HepG2 (cell line): ENCODE measurements around the gene IFI30. TPM values are rescaled to one million over a fixed set of nuclear protein-coding genes. Genes with fewer than 3 reads are reported as not detected.

Experiments used
- AHDC1 ChIP-seq: sonication (generic); formaldehyde crosslinking; IDR thresholded peaks from 2 replicates; pipeline ENCODE4 v1.5.1; 2020; ENCODE audit warnings: mild to moderate bottlenecking, missing genetic modification reagents, borderline replicate concordance
- AKNA ChIP-seq: sonication (generic); formaldehyde crosslinking; IDR thresholded peaks from 2 replicates; pipeline ENCODE4 v1.4.0; 2020; ENCODE audit warnings: missing genetic modification reagents, borderline replicate concordance
- ARID2 ChIP-seq: sonication (generic); formaldehyde crosslinking; IDR thresholded peaks from 2 replicates; pipeline ENCODE4 v1.8.1; 2022; ENCODE audit warnings: mild to moderate bottlenecking, missing genetic modification reagents, borderline replicate concordance
- EP300 ChIP-seq, 3 experiments: sonication (generic) in 1 of 3; formaldehyde crosslinking in 1 of 3; IDR thresholded peaks; 2 replicates each; pipeline versions ENCODE4 v1.5.1 to v1.6.1; 2011 to 2020; ENCODE audit warnings: low read depth in 2 of 3, low read length in 2 of 3, borderline replicate concordance in 1 of 3, improper control_type of control experiment in 1 of 3, mild to moderate bottlenecking in 1 of 3, missing genetic modification reagents in 1 of 3, moderate library complexity in 1 of 3
- HMG20B ChIP-seq: conservative IDR thresholded peaks from 2 replicates; pipeline ENCODE4 v1.6.1; 2016; ENCODE audit warnings: missing genetic modification reagents, missing compliant biosample characterization
- MAX ChIP-seq: IDR thresholded peaks from 2 replicates; pipeline ENCODE4 v1.6.1; 2012; ENCODE audit warnings: inconsistent platforms
- MBD4 ChIP-seq: IDR thresholded peaks from 2 replicates; pipeline ENCODE4 v1.6.1; 2012; ENCODE audit warnings: low read length, inconsistent platforms, borderline replicate concordance
- NFE2L1 ChIP-seq: sonication (generic); formaldehyde crosslinking; IDR thresholded peaks from 2 replicates; pipeline ENCODE4 v1.4.0; 2020; ENCODE audit warnings: missing genetic modification reagents, mild to moderate bottlenecking, borderline replicate concordance
- PREB ChIP-seq: sonication (generic); formaldehyde crosslinking; IDR thresholded peaks from 2 replicates; pipeline ENCODE4 v1.4.0; 2020; ENCODE audit warnings: missing genetic modification reagents
- ZNF383 ChIP-seq: sonication (generic); formaldehyde crosslinking; IDR thresholded peaks from 2 replicates; pipeline ENCODE4 v1.4.0; 2020; ENCODE audit warnings: missing genetic modification reagents, mild to moderate bottlenecking, borderline replicate concordance
- ZNF652 ChIP-seq: IDR thresholded peaks from 2 replicates; pipeline ENCODE4 v1.6.1; 2016; ENCODE audit warnings: low read depth, borderline replicate concordance
- ZNF674 ChIP-seq: sonication (generic); formaldehyde crosslinking; IDR thresholded peaks from 2 replicates; pipeline ENCODE4 v1.5.0; 2020; ENCODE audit warnings: low read depth, mild to moderate bottlenecking, missing genetic modification reagents
- ZUFSP ChIP-seq: sonication (generic); formaldehyde crosslinking; IDR thresholded peaks from 2 replicates; pipeline ENCODE4 v1.9.0; 2021; ENCODE audit warnings: missing genetic modification reagents, mild to moderate bottlenecking, borderline replicate concordance
- polyA plus RNA-seq, 8 experiments: library from polyadenylated mRNA; depleted of rRNA in 3 of 8; stranded (reverse) in 7 of 8; unstranded in 1 of 8; fragments of >200 nt; fragmentation: Illumina TruSeq in 4 of 8; extraction: Trizol in 4 of 8; gene quantifications; 2 replicates each; pipeline versions ENCODE4 v1.2.1 to v1.2.3, GENCODE V29; 2011 to 2016; ENCODE audit warnings: low read depth in 4 of 8, missing spikeins in 1 of 8, mixed read lengths in 1 of 8; ENCODE audit not compliant: insufficient read depth in 1 of 8
- total RNA-seq, 5 experiments: library from RNA; depleted of rRNA; stranded (reverse); fragments of >200 nt; fragmentation: Illumina TruSeq; extraction: Trizol; gene quantifications; 2 replicates each; pipeline ENCODE4 v1.2.3, GENCODE V29; 2016; ENCODE audit warnings: low read depth in 1 of 5

Gene IFI30
- total and polyA plus RNA-seq, 2 of the 13 experiments (the other 11 are each of a cell fraction or from before 2014, with no cell fraction given), result 25.0 to 79.4 TPM

GRCh38 chr19:18221815-18222725 lies 48.5 kb downstream of the IFI30 start (continued):
- TF ChIP-seq AHDC1 (CRISPR knock-in tag), result no peak
- TF ChIP-seq HMG20B (CRISPR knock-in tag), result no peak
- no peak for TF ChIP-seq ZNF652
- TF ChIP-seq MAX, result no peak
- no peak for TF ChIP-seq ZNF383 (CRISPR knock-in tag)
- no peak for TF ChIP-seq ZNF674 (CRISPR knock-in tag)
- no peak for TF ChIP-seq EP300 (IDR thresholded peaks at IDR 0.05; ENCODE audit: low read depth in 2 of 2, low read length in 2 of 2)
- no peak for TF ChIP-seq EP300 (CRISPR knock-in tag; IDR thresholded peaks at IDR 0.05; ENCODE audit: borderline replicate concordance)
- TF ChIP-seq ZUFSP, result no peak
- TF ChIP-seq ARID2 (CRISPR knock-in tag), result no peak
- no peak for TF ChIP-seq MBD4
- TF ChIP-seq AKNA (CRISPR knock-in tag), result no peak
- no peak for TF ChIP-seq NFE2L1 (CRISPR knock-in tag)
- no peak for TF ChIP-seq PREB (CRISPR knock-in tag)
